ENCODE results near the gene FAM171A2. TPM values are rescaled to one million over a fixed set of nuclear protein-coding genes. Genes with fewer than 3 reads are reported as not detected.

The FAM171A2 gene
- total and polyA plus RNA-seq, 2 of the 8 experiments (the other 6 are each of a cell fraction or from before 2014, with no cell fraction given) = 21.9 to 24.1 TPM

DNA sequence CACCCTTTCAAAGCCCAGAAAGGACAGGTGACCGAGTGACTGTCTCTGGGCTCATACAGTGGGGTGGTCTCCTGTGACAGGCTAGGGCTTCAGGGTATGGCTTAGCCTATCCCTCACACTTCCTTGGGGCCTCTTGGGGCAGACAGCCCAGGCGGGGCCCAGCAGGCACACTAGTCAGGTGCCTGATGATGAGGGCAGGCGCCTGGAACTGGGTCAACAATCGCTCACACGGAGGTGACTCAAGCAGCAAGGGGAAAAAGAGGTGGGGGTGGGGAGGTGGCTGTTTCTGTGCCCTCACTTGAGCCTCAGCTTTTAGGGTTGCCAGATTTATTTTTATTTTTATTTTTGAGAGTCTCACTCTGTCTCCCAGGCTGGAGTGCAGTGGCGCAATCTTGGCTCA lies 25.0 kb downstream of the FAM171A2 start (continued):
- TF ChIP-seq, protein P1, sequence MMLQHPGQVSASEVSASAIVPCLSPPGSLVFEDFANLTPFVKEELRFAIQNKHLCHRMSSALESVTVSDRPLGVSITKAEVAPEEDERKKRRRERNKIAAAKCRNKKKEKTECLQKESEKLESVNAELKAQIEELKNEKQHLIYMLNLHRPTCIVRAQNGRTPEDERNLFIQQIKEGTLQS (IDR thresholded peaks at IDR 0.05; ENCODE audit: insufficient read depth, low read depth, low read length) = no peak
- TF ChIP-seq JUN (IDR thresholded peaks at IDR 0.05; ENCODE audit: low read depth, low read length) (no peak), POLR2AphosphoS5 (IDR thresholded peaks at IDR 0.05; ENCODE audit: low read depth, low read length) (no peak)

All from H1 (cell line).